GF-D8 (cell line): ENCODE results near the gene SUGP1.
A peak's percentile ranks its signal among the peaks of the same experiment; 100 is the strongest.
"Not testable (repeated sequence)": the region's sequence is repeated elsewhere in the genome, so short reads cannot be mapped to it uniquely, and the experiment has no call there.

Experiments
- DNase-seq: peaks from one replicate; lab custom pipeline; 2025; lab: John Stamatoyannopoulos, UW

Gene SUGP1, protein sequence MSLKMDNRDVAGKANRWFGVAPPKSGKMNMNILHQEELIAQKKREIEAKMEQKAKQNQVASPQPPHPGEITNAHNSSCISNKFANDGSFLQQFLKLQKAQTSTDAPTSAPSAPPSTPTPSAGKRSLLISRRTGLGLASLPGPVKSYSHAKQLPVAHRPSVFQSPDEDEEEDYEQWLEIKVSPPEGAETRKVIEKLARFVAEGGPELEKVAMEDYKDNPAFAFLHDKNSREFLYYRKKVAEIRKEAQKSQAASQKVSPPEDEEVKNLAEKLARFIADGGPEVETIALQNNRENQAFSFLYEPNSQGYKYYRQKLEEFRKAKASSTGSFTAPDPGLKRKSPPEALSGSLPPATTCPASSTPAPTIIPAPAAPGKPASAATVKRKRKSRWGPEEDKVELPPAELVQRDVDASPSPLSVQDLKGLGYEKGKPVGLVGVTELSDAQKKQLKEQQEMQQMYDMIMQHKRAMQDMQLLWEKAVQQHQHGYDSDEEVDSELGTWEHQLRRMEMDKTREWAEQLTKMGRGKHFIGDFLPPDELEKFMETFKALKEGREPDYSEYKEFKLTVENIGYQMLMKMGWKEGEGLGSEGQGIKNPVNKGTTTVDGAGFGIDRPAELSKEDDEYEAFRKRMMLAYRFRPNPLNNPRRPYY

GRCh38 chr19:19320361-19321140, at the start of gene SUGP1, which contains the start of gene MAU2:
TSS of gene SUGP1 (minus strand) at chr19:19320509. CDS start at chr19:19320496, 13 bp downstream.
TSS of gene MAU2 (plus strand) at chr19:19320829. CDS start at chr19:19320860, 31 bp downstream.
- peak; percentile 86 for DNase-seq

DNA sequence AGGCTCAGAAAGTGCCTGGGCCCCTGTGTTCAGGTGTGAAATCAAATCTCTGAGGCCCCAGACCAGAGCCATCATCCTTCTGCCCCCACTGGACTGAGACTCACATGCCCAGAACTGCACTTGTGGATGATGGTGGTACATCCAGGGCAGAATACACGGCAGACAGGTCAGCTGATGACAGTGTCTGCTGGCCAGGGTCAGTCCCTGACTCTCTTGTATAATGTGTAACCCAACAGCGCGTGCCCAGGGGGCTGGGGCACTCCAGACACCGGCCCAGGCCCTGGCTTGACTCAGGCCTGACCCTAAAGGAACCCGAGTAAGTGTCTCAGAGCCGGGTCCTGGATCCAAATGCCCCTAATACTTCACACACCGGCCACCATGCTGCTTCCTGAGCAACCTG, 47.8 kb upstream of the SUGP1 start:
- no peak for DNase-seq

DNA sequence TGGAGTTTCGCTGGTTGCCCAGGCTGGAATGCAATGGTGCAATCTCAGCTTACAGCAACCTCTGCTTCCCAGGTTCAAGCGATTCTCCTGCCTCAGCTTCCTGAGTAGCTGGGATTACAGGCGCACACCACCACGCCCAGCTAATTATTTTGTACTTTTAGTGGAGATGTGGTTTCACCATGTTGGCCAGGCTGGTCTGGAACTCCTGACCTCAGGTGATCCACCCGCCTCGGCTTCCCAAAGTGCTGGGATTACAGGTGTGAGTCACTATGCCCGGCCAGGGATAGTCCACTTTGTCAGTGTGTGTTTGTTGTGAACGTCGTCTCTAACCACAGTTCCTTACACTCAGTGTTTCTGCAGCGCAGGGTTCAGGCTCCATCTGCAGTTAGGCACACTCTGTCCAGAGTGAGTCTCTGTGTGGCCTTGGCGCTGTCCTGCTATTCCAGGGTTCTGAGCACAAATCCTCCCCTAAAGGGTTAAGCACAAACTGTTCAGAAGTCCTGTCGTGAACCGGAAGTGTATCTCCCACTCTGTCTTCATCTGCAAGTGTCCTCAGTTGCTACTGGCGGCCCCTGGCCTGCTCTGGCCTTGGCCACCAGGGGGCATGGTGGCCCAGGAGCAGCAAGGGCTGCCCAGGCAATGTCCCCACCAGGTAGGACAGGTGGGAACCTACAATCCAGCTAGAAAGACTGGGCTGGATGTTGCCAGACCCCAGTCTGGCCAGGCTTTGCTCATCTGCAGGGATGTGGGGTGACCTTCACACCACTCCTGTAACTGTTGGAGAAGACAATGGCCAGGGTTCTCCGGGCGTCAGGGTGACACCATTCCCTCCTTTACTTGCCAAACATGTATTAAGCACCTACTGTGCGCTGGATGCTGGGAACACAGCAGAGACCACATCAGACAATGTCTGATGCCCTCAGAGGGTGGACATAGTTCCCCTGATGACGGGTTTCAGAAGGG, 46.4 kb upstream of the SUGP1 start:
- peak; percentile 41 for DNase-seq

DNA sequence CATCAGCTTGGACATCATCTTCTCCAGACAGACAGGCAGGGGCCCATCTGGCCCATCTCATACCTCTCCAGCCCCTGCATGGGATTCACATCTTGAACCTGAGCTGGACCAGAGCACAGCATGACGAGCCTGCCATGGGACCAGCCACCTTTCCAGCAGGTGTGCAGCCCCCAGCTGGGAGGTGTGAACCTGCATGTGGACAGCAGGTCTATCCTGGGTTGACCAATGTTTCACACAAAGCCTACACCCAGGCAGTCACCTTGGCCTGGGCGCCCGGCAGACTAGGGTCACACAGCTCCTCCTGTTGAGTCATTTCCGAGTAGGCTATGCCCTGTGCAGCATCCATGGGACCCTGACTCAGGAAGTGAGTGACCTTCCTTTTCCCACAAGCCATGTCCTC, 41.8 kb upstream of the SUGP1 start:
- no peak for DNase-seq

- peak; percentile 55 for DNase-seq
These were observed 40.8 kb upstream of the SUGP1 start for GRCh38 chr19:19361075-19361594.

GRCh38 chr19:19356901-19357566, 36.7 kb upstream of the SUGP1 start:
- DNase-seq, result no peak

DNA sequence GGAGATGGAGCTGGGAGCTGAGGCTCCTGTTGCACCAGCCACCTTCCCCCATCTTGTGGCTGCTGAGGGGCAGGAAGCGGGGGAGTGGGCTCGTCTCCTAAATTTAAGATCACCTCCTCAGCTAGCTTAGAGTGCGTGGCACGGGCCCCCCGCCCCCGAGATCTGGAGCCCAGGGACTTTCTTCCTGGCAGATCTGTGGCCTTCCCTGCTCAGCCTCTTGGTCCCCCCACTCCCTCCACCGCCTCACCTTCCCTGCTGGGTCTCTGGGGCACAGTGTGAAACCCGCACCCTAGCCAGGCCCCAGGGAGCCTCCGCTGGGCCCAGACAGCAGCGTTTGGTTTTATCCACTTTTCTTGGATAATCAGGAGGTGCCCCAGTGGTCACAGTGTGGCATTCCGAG, 36.2 kb upstream of the SUGP1 start:
- DNase-seq, result no peak

GRCh38 chr19:19355606-19356139, 35.4 kb upstream of the SUGP1 start:
- DNase-seq, result no peak

- no peak for DNase-seq
These were observed 34.6 kb upstream of the SUGP1 start for GRCh38 chr19:19354932-19355331.

DNA sequence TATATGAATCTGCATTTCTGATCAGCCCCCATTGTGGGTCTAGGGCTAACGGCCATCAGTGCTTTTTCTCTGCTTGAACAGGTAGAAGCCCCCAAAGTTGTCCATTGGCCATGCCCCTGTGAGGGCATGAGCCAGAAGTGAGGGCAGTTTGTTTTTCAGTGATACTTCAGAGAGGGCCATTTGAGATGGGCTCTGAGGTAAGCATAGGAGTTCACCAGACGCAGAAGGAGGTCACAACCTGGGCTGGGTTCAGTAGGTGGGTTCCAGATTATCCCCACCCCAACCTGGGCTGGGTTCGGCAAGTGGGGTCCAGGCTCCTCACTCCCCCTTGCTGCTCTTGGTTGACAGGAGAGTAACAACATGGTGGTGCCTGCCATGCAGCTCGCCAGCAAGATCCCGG, 33.7 kb upstream of the SUGP1 start:
- no peak for DNase-seq

- DNase-seq, result no peak
These were observed 32.5 kb upstream of the SUGP1 start for GRCh38 chr19:19352823-19353222.

DNA sequence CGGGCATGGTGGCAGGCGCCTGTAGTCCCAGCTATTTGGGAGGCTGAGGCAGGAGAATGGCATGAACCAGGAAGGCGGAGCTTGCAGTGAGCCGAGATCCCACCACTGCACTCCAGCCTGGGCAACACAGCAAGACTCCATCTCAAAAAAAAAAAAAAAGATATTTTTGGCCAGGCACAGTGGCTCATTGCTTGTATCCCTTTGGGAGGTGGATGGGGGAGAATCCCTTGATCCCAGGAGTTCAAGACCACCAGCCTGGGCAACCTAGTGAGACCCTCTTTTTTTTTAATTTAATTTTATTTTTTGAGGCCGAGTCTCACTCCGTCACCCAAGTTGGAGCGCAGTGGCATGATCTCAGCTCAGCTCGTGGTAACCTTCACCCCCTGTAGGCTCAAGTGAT, 30.4 kb upstream of the SUGP1 start:
- not testable (repeated sequence) for DNase-seq

DNA sequence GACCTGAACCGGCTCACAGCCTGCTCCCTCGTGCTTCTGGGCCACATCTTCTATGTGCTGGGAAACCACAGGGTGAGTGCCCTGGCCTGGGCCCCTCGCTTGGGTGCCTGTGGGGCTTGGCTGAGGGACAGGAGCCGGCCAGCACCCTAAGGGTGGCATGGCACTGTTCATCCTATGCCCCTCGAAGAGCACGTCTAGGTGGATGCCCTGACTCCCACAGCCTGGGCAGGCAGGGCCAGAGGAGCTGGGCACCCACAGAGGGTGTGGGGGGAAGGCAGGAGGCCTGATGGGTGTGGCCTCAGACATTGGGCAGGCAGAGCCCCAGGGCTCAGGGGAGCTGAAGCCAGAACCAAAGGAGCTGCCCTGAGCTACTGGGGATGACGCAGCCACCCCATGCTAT, 29.1 kb upstream of the SUGP1 start:
- no peak for DNase-seq

DNA sequence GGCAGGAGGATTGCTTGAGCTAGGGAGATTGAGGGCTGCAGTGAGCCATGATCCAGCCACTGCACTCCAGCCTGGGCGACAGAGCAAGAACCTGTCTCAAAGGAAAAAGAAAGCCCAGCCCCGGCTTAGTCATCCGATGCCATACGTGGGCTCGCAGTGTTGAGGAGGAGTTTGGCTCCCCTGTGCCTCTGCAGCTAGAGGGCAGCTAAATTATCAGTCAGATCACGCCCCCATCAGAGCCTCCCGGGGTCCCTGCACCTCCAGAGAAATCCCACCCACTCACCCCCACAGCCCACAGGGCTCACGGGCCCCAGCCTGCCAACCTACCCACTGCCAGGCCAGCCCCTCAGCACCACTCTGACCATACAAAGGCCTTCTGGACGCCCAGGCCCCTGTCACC, 28.0 kb upstream of the SUGP1 start:
- DNase-seq, result no peak

GRCh38 chr19:19347401-19348110, 27.2 kb upstream of the SUGP1 start:
- no peak for DNase-seq

- DNase-seq, result no peak
These were observed 25.7 kb upstream of the SUGP1 start for GRCh38 chr19:19345970-19346369.

GRCh38 chr19:19345232-19345631, 24.9 kb upstream of the SUGP1 start:
- DNase-seq, result no peak

- DNase-seq, result no peak
These were observed 23.5 kb upstream of the SUGP1 start for GRCh38 chr19:19343762-19344161.

DNA sequence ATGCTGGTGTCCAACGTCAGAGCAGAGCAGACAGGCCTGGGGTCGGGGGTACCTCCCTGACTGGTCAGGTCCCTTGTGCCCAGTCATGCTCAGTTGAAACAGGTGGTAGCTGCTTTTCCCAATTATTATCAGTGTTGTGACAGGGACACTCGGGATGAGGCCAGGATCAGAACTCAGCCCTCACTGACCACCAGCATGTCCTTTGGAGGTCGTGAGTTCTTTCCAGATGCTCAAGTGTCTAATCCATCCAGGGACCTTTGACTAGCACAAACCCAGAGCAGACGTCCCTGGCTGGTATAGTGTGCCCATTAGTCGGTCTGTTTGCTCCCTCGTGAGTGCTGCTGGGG, 22.7 kb upstream of the SUGP1 start:
- DNase-seq, result no peak
